Stimulated activated memory B cell treated with anti-CD40 and anti-IgM and Interleukin-4, amounts not matched to agents 10 μg/mL and 1 μg/mL and 100 μg/mL, for 72 hours (primary cell): ENCODE data around the gene TMEM238L.

ENCODE experiments used
- ATAC-seq: fragments of 150-1000 bp; cut with Tn5 transposase; 2 replicates; pipeline ENCODE4 v1.10.0; 2021
- H3K27ac Mint-ChIP-seq: one replicate; pipeline ENCODE4 v1.8.0; 2022; ENCODE audit warnings: mild to moderate bottlenecking, mixed read lengths
- H3K27me3 Mint-ChIP-seq: one replicate; pipeline ENCODE4 v1.8.0; 2022; ENCODE audit warnings: mixed read lengths
- H3K36me3 Mint-ChIP-seq: one replicate; pipeline ENCODE4 v1.8.0; 2022; ENCODE audit warnings: mixed read lengths
- H3K4me1 Mint-ChIP-seq: one replicate; pipeline ENCODE4 v1.8.0; 2022; ENCODE audit warnings: mixed read lengths
- H3K4me3 Mint-ChIP-seq: one replicate; pipeline ENCODE4 v1.8.0; 2022; ENCODE audit warnings: mild to moderate bottlenecking, moderate library complexity, mixed read lengths
- H3K9me3 Mint-ChIP-seq: one replicate; pipeline ENCODE4 v1.8.0; 2022; ENCODE audit warnings: mixed read lengths

The TMEM238L gene

GRCh38 chr17:10793256-10793655 lies 10.6 kb downstream of the TMEM238L start:
- Mint-ChIP-seq H3K27ac (no peak overlapping the region), H3K27me3 (peaks cover 22% of the 10 kb centered on the region), H3K9me3 (no peaks in the 10 kb centered on the region), H3K4me1 (no peaks in the 10 kb centered on the region), H3K4me3 (no peak overlapping the region), H3K36me3 (no peaks in the 10 kb centered on the region)
- no peak for ATAC-seq

- Mint-ChIP-seq H3K4me1 (no peaks in the 10 kb centered on the region), H3K27ac (no peak overlapping the region), H3K4me3 (no peak overlapping the region), H3K9me3 (no peaks in the 10 kb centered on the region), H3K36me3 (no peaks in the 10 kb centered on the region), H3K27me3 (peaks cover 22% of the 10 kb centered on the region)
- peak; percentile 18 for ATAC-seq
These were observed 11.7 kb downstream of the TMEM238L start for GRCh38 chr17:10792151-10792550.

GRCh38 chr17:10790491-10791401 lies 13.2 kb downstream of the TMEM238L start:
- no peaks in the 10 kb centered on the region for H3K9me3 Mint-ChIP-seq
- no peak overlapping the region for H3K27ac Mint-ChIP-seq
- no peaks in the 10 kb centered on the region for H3K36me3 Mint-ChIP-seq
- no peak overlapping the region for H3K4me3 Mint-ChIP-seq
- H3K4me1 Mint-ChIP-seq, result no peaks in the 10 kb centered on the region
- ATAC-seq, result no peak
- peaks cover 22% of the 10 kb centered on the region for H3K27me3 Mint-ChIP-seq

- ATAC-seq, result no peak
- Mint-ChIP-seq H3K9me3 (no peaks in the 10 kb centered on the region), H3K27ac (no peak overlapping the region), H3K36me3 (no peaks in the 10 kb centered on the region), H3K27me3 (peaks cover 22% of the 10 kb centered on the region), H3K4me1 (no peaks in the 10 kb centered on the region), H3K4me3 (no peak overlapping the region)
These were observed 14.1 kb downstream of the TMEM238L start for GRCh38 chr17:10789694-10790271.

- no peak for ATAC-seq
- H3K9me3 Mint-ChIP-seq, result peaks cover 9% of the 10 kb centered on the region
- H3K36me3 Mint-ChIP-seq, result no peaks in the 10 kb centered on the region
- H3K4me3 Mint-ChIP-seq, result no peak overlapping the region
- no peaks in the 10 kb centered on the region for H3K4me1 Mint-ChIP-seq
- no peak overlapping the region for H3K27ac Mint-ChIP-seq
- peaks cover 22% of the 10 kb centered on the region for H3K27me3 Mint-ChIP-seq
These were observed 16.4 kb downstream of the TMEM238L start for GRCh38 chr17:10787306-10788045.

- Mint-ChIP-seq H3K9me3 (peaks cover 12% of the 10 kb centered on the region), H3K27ac (no peak overlapping the region), H3K27me3 (peaks cover 20% of the 10 kb centered on the region), H3K36me3 (no peaks in the 10 kb centered on the region), H3K4me1 (no peaks in the 10 kb centered on the region), H3K4me3 (no peak overlapping the region)
- no peak for ATAC-seq
These were observed 18.6 kb downstream of the TMEM238L start for GRCh38 chr17:10785295-10785694.

GRCh38 chr17:10779609-10780008 lies 24.3 kb downstream of the TMEM238L start:
- H3K4me1 Mint-ChIP-seq, result no peaks in the 10 kb centered on the region
- H3K27me3 Mint-ChIP-seq, result no peaks in the 10 kb centered on the region
- ATAC-seq, result no peak
- no peak overlapping the region for H3K4me3 Mint-ChIP-seq
- no peak overlapping the region for H3K27ac Mint-ChIP-seq
- peaks cover 12% of the 10 kb centered on the region for H3K9me3 Mint-ChIP-seq
- no peaks in the 10 kb centered on the region for H3K36me3 Mint-ChIP-seq

- H3K4me3 Mint-ChIP-seq, result no peak overlapping the region
- no peaks in the 10 kb centered on the region for H3K4me1 Mint-ChIP-seq
- H3K27me3 Mint-ChIP-seq, result no peaks in the 10 kb centered on the region
- no peak for ATAC-seq
- peaks cover 7% of the 10 kb centered on the region for H3K9me3 Mint-ChIP-seq
- H3K36me3 Mint-ChIP-seq, result no peaks in the 10 kb centered on the region
- no peak overlapping the region for H3K27ac Mint-ChIP-seq
These were observed 26.0 kb downstream of the TMEM238L start for GRCh38 chr17:10777890-10778289.

- Mint-ChIP-seq H3K9me3 (peaks cover 3% of the 10 kb centered on the region), H3K27me3 (no peaks in the 10 kb centered on the region), H3K4me3 (no peak overlapping the region), H3K36me3 (no peaks in the 10 kb centered on the region), H3K27ac (no peak overlapping the region), H3K4me1 (no peaks in the 10 kb centered on the region)
- no peak for ATAC-seq
These were observed 26.6 kb downstream of the TMEM238L start for GRCh38 chr17:10777131-10777807.

GRCh38 chr17:10776381-10776780 lies 27.5 kb downstream of the TMEM238L start:
- Mint-ChIP-seq H3K27ac (no peak overlapping the region), H3K36me3 (peaks cover 5% of the 10 kb centered on the region), H3K4me3 (no peak overlapping the region), H3K4me1 (no peaks in the 10 kb centered on the region), H3K27me3 (no peaks in the 10 kb centered on the region), H3K9me3 (peaks cover 4% of the 10 kb centered on the region)
- no peak for ATAC-seq

- no peak overlapping the region for H3K27ac Mint-ChIP-seq
These were observed 28.1 kb downstream of the TMEM238L start for GRCh38 chr17:10775740-10776356.

GRCh38 chr17:10775058-10775457 lies 28.8 kb downstream of the TMEM238L start:
- Mint-ChIP-seq H3K36me3 (peaks cover 6% of the 10 kb centered on the region), H3K27ac (no peak overlapping the region), H3K4me1 (no peaks in the 10 kb centered on the region), H3K9me3 (peaks cover 8% of the 10 kb centered on the region), H3K4me3 (no peak overlapping the region), H3K27me3 (no peaks in the 10 kb centered on the region)
- ATAC-seq, result no peak

More at GRCh38 chr17:10775740-10776356, 28.1 kb downstream of the TMEM238L start:
- no peak for ATAC-seq
- peaks cover 6% of the 10 kb centered on the region for H3K9me3 Mint-ChIP-seq
- H3K4me1 Mint-ChIP-seq, result no peaks in the 10 kb centered on the region
- H3K36me3 Mint-ChIP-seq, result peaks cover 6% of the 10 kb centered on the region
- H3K4me3 Mint-ChIP-seq, result no peak overlapping the region
- no peaks in the 10 kb centered on the region for H3K27me3 Mint-ChIP-seq

- Mint-ChIP-seq H3K36me3 (peaks cover 6% of the 10 kb centered on the region), H3K9me3 (peaks cover 8% of the 10 kb centered on the region), H3K27ac (no peak overlapping the region), H3K4me1 (no peaks in the 10 kb centered on the region), H3K4me3 (no peak overlapping the region), H3K27me3 (no peaks in the 10 kb centered on the region)
- ATAC-seq, result no peak
These were observed 30.5 kb downstream of the TMEM238L start for GRCh38 chr17:10773391-10773790.

- H3K27ac Mint-ChIP-seq, result no peak overlapping the region
- H3K27me3 Mint-ChIP-seq, result no peaks in the 10 kb centered on the region
- peaks cover 8% of the 10 kb centered on the region for H3K9me3 Mint-ChIP-seq
- H3K4me3 Mint-ChIP-seq, result no peak overlapping the region
- H3K4me1 Mint-ChIP-seq, result no peaks in the 10 kb centered on the region
- H3K36me3 Mint-ChIP-seq, result peaks cover 6% of the 10 kb centered on the region
- ATAC-seq, result no peak
These were observed 31.2 kb downstream of the TMEM238L start for GRCh38 chr17:10772425-10773380.
